ENCODE results near the gene NR2C1.

Gene NR2C1

DNA sequence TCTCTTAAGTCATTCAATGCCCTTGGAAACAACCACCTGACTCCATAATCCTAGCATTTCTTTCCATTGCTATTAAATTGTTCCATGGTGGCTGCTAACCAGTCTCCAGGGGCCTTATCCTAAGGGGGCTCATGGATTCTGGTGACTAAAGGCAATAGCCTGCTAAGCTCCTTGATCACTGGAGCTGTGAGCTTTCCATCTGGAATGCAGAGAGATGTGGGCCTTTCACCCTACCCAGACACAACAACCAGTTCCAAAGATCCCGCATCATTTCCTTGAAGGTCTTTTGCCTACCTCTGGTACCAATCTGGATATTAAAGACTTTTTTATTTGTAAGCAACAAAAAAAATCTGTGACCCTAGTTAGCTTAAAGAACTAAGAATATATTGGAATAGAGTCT lies 102.9 kb downstream of the NR2C1 start:
- no peaks in the 10 kb centered on the region for H3K79me2 ChIP-seq (ENCODE audit: low read length)
- H3K9ac ChIP-seq (ENCODE audit: low read length) = no peak overlapping the region
- no peaks in the 10 kb centered on the region for H3K9me3 ChIP-seq (ENCODE audit: insufficient read depth, low read length)
- no peak overlapping the region for H2AFZ ChIP-seq (ENCODE audit: low read depth, low read length)
- TF ChIP-seq EZH2phosphoT487 (IDR thresholded peaks at IDR 0.05; ENCODE audit: low read depth) = no peak
- TF ChIP-seq, protein P1, sequence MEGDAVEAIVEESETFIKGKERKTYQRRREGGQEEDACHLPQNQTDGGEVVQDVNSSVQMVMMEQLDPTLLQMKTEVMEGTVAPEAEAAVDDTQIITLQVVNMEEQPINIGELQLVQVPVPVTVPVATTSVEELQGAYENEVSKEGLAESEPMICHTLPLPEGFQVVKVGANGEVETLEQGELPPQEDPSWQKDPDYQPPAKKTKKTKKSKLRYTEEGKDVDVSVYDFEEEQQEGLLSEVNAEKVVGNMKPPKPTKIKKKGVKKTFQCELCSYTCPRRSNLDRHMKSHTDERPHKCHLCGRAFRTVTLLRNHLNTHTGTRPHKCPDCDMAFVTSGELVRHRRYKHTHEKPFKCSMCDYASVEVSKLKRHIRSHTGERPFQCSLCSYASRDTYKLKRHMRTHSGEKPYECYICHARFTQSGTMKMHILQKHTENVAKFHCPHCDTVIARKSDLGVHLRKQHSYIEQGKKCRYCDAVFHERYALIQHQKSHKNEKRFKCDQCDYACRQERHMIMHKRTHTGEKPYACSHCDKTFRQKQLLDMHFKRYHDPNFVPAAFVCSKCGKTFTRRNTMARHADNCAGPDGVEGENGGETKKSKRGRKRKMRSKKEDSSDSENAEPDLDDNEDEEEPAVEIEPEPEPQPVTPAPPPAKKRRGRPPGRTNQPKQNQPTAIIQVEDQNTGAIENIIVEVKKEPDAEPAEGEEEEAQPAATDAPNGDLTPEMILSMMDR (IDR thresholded peaks at IDR 0.05; ENCODE audit: low read depth, low read length) = no peak
- peaks cover 8% of the 10 kb centered on the region for H3K4me1 ChIP-seq (ENCODE audit: low read length)
- no peak overlapping the region for H3K4me2 ChIP-seq (ENCODE audit: low read length)
- peaks cover 11% of the 10 kb centered on the region for H3K36me3 ChIP-seq (replicated peaks; ENCODE audit: low read depth, low read length)
- no peak overlapping the region for H3K4me3 ChIP-seq (ENCODE audit: low read length)
- H4K20me1 ChIP-seq (ENCODE audit: insufficient read depth, low read length) = no peaks in the 10 kb centered on the region; the same call in 1 of the 2 replicates
- H3K27ac ChIP-seq (ENCODE audit: low read length) = no peak overlapping the region
- no peaks in the 10 kb centered on the region for H3K27me3 ChIP-seq (ENCODE audit: low read depth, low read length)
